MCF 10A (cell line): Measurements from ENCODE around the gene FBXL5. TPM values are rescaled to one million over a fixed set of nuclear protein-coding genes. Genes with fewer than 3 reads are reported as not detected.

Experiments used
- BruUV-seq: library from RNA; stranded (reverse); fragments of 400-500 nt; replicated peaks from 2 replicates; lab custom pipeline; 2021; lab: Mats Ljungman, UMichigan
- CTCF ChIA-PET: fragments of 300-600 bp; sonication (Branson Sonifier 250); formaldehyde crosslinking; extraction: SDS; loops from one replicate; lab custom pipeline; 2021; ENCODE audit warnings: antibody characterized with exemption, inconsistent platforms; lab: Yijun Ruan, JAX
- POLR2A ChIA-PET: fragments of 300-600, 350-650 bp; sonication (Branson Sonifier 250); formaldehyde crosslinking; extraction: SDS; loops from one replicate; lab custom pipeline; 2020; ENCODE audit warnings: antibody characterized with exemption, inconsistent platforms; lab: Yijun Ruan, JAX
- DNase-seq: peaks from one replicate; pipeline ENCODE4 v3.0.0-alpha.2; 2018; ENCODE audit not compliant: unreplicated experiment
- H3K27ac Mint-ChIP-seq: one replicate; pipeline ENCODE4 v1.8.0; 2022; ENCODE audit warnings: mild to moderate bottlenecking, low read depth, mixed read lengths; ENCODE audit not compliant: unreplicated experiment
- H3K27me3 Mint-ChIP-seq: one replicate; pipeline ENCODE4 v1.8.0; 2022; ENCODE audit warnings: mixed read lengths; ENCODE audit not compliant: insufficient read depth, unreplicated experiment
- H3K36me3 Mint-ChIP-seq: one replicate; pipeline ENCODE4 v1.8.0; 2022; ENCODE audit warnings: mild to moderate bottlenecking, moderate library complexity, mixed read lengths; ENCODE audit not compliant: insufficient read depth, unreplicated experiment
- H3K4me1 Mint-ChIP-seq: one replicate; pipeline ENCODE4 v1.8.0; 2022; ENCODE audit warnings: mixed read lengths; ENCODE audit not compliant: insufficient read depth, unreplicated experiment
- H3K4me3 Mint-ChIP-seq: one replicate; pipeline ENCODE4 v1.8.0; 2022; ENCODE audit warnings: mild to moderate bottlenecking, moderate library complexity, mixed read lengths; ENCODE audit not compliant: unreplicated experiment
- H3K9me3 Mint-ChIP-seq: one replicate; pipeline ENCODE4 v1.8.0; 2022; ENCODE audit warnings: mixed read lengths; ENCODE audit not compliant: unreplicated experiment
- intact Hi-C: fragments of 100-400 bp; cut with micrococcal nuclease; formaldehyde crosslinking; loops from 2 replicates; pipeline ENCODE4 v1.14.1; 2022
- total RNA-seq: library from RNA; stranded (reverse); gene quantifications from 2 replicates; pipeline ENCODE4 v1.2.3, GENCODE V29; 2022
- TF ChIP-seq, protein P1 (sequence below): fragments of 200-600 bp; IDR thresholded peaks from one replicate; pipeline ENCODE4 v1.8.0; 2022; ENCODE audit warnings: antibody characterized with exemption, mild to moderate bottlenecking; ENCODE audit not compliant: unreplicated experiment

Gene FBXL5
- total RNA-seq, 1 experiment from 2014 or later, result 96.8 TPM

DNA sequence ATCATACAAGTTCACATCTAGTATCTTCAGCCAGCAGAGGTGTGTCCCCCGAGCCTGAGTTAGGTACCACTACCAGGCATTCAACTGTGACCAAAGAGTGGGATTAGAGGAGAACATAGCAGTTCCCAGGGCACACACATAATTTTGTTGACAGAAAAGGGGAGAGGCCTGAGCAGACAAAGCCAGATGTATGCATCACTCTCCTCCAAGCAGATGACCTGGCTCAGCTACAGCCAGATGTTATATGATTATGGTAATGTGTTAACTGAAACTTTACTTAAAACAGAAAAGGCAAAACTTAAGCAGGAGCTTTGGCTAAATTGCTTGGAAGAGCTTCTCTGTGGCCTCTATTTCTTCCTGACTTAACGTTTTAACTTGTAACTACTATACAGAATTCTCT lies 96.6 kb downstream of the FBXL5 start:
- Mint-ChIP-seq H3K4me1 (peaks cover 17% of the 10 kb centered on the region), H3K4me3 (no peak overlapping the region), H3K27me3 (no peaks in the 10 kb centered on the region), H3K36me3 (peaks cover 46% of the 10 kb centered on the region), H3K9me3 (no peaks in the 10 kb centered on the region), H3K27ac (no peak overlapping the region)
- DNase-seq, result no peak
- BruUV-seq, result no TSS peak
- CTCF ChIA-PET, result interaction anchor here (0.6 kb wide), 1 partner anchor 38 kb away, joined by 3 read pairs; no protein-coding TSS in a partner anchor
- TF ChIP-seq, protein P1, sequence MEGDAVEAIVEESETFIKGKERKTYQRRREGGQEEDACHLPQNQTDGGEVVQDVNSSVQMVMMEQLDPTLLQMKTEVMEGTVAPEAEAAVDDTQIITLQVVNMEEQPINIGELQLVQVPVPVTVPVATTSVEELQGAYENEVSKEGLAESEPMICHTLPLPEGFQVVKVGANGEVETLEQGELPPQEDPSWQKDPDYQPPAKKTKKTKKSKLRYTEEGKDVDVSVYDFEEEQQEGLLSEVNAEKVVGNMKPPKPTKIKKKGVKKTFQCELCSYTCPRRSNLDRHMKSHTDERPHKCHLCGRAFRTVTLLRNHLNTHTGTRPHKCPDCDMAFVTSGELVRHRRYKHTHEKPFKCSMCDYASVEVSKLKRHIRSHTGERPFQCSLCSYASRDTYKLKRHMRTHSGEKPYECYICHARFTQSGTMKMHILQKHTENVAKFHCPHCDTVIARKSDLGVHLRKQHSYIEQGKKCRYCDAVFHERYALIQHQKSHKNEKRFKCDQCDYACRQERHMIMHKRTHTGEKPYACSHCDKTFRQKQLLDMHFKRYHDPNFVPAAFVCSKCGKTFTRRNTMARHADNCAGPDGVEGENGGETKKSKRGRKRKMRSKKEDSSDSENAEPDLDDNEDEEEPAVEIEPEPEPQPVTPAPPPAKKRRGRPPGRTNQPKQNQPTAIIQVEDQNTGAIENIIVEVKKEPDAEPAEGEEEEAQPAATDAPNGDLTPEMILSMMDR, result no peak
- POLR2A ChIA-PET, result interaction anchor here (0.6 kb wide), 1 partner anchor 49 kb away, joined by 3 read pairs; no protein-coding TSS in a partner anchor
- intact Hi-C loops, result no loop called here

DNA sequence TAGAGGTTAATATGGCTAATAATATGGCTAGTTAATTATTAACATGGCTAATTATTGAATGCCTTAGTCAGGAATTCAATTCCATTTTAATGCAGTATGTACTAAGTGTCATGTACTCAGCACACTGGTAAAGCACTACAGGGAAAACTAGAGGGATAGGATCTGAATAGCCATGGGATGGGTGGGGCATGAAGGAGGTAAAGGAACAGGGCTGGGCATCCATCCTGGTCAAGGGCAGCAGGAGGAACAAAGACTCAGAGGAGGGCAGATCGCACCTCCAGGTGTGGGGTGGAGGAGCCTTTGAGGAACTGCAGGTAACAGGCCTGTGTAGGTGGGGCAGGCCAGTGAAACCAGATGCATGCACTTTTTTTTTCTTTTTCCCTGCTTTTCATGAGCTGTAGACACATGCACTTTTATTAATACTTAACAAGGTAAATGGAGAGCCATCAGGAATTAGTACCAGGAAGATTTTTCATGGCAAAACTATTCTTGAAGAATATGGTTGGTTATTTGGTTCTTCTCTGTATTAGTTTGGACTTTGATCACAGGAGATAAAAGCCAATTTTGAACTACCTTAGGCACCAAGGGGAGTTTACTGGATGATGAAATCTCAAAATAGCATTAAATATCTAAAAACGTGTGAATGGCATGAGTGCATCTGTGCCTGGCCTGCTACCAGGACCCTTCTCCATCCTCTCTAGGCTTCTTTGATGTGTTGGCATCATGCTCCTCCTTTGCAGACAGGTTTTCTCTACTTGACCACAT lies 97.2 kb downstream of the FBXL5 start:
- H3K27ac Mint-ChIP-seq, result no peak overlapping the region
- TF ChIP-seq, protein P1, result no peak
- POLR2A ChIA-PET, result no interaction called here
- no peak overlapping the region for H3K4me3 Mint-ChIP-seq
- intact Hi-C loops, result no loop called here
- H3K36me3 Mint-ChIP-seq, result peaks cover 45% of the 10 kb centered on the region
- no peaks in the 10 kb centered on the region for H3K27me3 Mint-ChIP-seq
- no peaks in the 10 kb centered on the region for H3K9me3 Mint-ChIP-seq
- no TSS peak for BruUV-seq
- CTCF ChIA-PET, result interaction anchor here (0.6 kb wide), 1 partner anchor 39 kb away, joined by 3 read pairs; no protein-coding TSS in a partner anchor
- peaks cover 15% of the 10 kb centered on the region for H3K4me1 Mint-ChIP-seq
- no peak for DNase-seq

DNA sequence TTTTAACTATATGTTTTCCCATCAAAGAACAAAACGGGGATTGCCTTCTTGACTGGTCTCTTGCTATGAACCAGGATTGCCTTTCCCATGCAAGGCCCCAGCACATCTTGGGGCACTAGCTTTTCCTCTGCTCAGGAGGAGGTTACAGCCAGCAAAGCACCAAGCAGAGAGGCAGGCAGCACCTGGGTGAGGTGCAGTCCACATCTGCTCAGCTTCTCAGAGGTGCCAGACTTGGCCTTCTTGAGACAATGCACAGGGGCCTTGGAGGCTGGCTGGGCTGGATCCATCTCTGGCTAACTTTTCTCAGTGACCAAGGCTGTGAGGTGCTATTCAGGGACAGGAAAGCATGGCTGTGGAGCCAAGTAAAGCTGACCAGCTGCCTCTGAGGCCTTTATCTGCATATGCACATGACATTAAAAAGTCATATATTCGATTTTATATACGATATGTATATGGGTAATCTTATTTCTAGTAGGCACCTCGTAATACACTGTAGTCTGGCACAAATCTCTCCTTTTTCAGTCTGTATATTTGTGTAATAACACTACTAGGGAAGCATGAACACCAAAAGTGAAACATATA lies 98.6 kb downstream of the FBXL5 start:
- peaks cover 46% of the 10 kb centered on the region for H3K36me3 Mint-ChIP-seq
- no peak for DNase-seq
- peaks cover 4% of the 10 kb centered on the region for H3K4me1 Mint-ChIP-seq

More for the DNA sequence above, 98.6 kb downstream of the FBXL5 start:
- CTCF ChIA-PET, result no interaction called here
- TF ChIP-seq, protein P1, result no peak
- Mint-ChIP-seq H3K9me3 (no peaks in the 10 kb centered on the region), H3K27ac (no peak overlapping the region), H3K27me3 (no peaks in the 10 kb centered on the region), H3K4me3 (no peak overlapping the region)
- no TSS peak for BruUV-seq
- intact Hi-C loops, result no loop called here
- POLR2A ChIA-PET, result no interaction called here

Other genes with a start within 250 kb of the FBXL5 start
- gene C1QTNF7, start 227.3 kb downstream of the FBXL5 start, total RNA-seq, result not detected in 2 replicates
- gene CC2D2A, start 185.5 kb downstream of the FBXL5 start, total RNA-seq, result 7.7 and 8.6 TPM in 2 replicates
- 33.6 and 46.5 TPM in 2 replicates for gene FAM200B, start 26.5 kb upstream of the FBXL5 start, total RNA-seq
- 0.93 and 1.1 TPM in 2 replicates for gene BST1, start 47.7 kb upstream of the FBXL5 start, total RNA-seq
- gene CD38, start 123.0 kb upstream of the FBXL5 start, total RNA-seq, result not detected in 2 replicates